SK-N-SH (cell line): ENCODE measurements around the gene MYH6. TPM values are rescaled to one million over a fixed set of nuclear protein-coding genes. Genes with fewer than 3 reads are reported as not detected.
A peak's percentile ranks its signal among the peaks of the same experiment; 100 is the strongest.
"Not testable (repeated sequence)": the region's sequence is repeated elsewhere in the genome, so short reads cannot be mapped to it uniquely, and the experiment has no call there.

Experiments
- CTCF ChIA-PET: fragments of 300-600, 350-600 bp; formaldehyde crosslinking; extraction: SDS; loops from one replicate; lab custom pipeline; 2021; lab: Yijun Ruan, JAX
- POLR2A ChIA-PET: fragments of 350-600 bp; sonication (Branson Sonifier 250); formaldehyde crosslinking; extraction: SDS; loops from one replicate; lab custom pipeline; 2020; ENCODE audit warnings: antibody characterized with exemption, inconsistent platforms; lab: Yijun Ruan, JAX
- DNase-seq: peaks from one replicate; pipeline ENCODE4 v3.0.0; 2012
- H2AFZ ChIP-seq: fragments of 200-600 bp; sonication (generic); 2 replicates; pipeline ENCODE4 v1.8.1; 2016; ENCODE audit warnings: antibody characterized with exemption, mild to moderate bottlenecking, low read depth
- H3F3A ChIP-seq: fragments of 200-600 bp; sonication (generic); replicated peaks from 2 replicates; pipeline ENCODE3; 2016; ENCODE audit warnings: antibody characterized with exemption, mild to moderate bottlenecking; ENCODE audit not compliant: insufficient read depth
- H3K27ac ChIP-seq, 2 experiments: fragments of 200-500 bp in 1 of 2; fragments of 200-600 bp in 1 of 2; sonication (Bioruptor generic) in 1 of 2; sonication (generic), shearing (Covaris generic) in 1 of 2; 2 replicates each; pipeline versions ENCODE4 v1.5.1 to v1.6.1; 2014 to 2016; ENCODE audit warnings: low read depth in 2 of 2, inconsistent platforms in 1 of 2, low read length in 1 of 2, mild to moderate bottlenecking in 1 of 2, mixed read lengths in 1 of 2
- H3K27me3 ChIP-seq: fragments of 200-600 bp; sonication (generic), shearing (Covaris generic); 2 replicates; pipeline ENCODE4 v1.6.1; 2016; ENCODE audit warnings: mixed run types; ENCODE audit not compliant: insufficient read depth
- H3K36me3 ChIP-seq, 2 experiments: fragments of 200-500 bp in 1 of 2; fragments of 200-600 bp in 1 of 2; sonication (Bioruptor generic) in 1 of 2; sonication (generic) in 1 of 2; replicated peaks in 1 of 2; 2 replicates each; pipeline versions ENCODE3 to v1.5.1; 2014 to 2016; ENCODE audit warnings: low read length in 1 of 2, mild to moderate bottlenecking in 1 of 2; ENCODE audit not compliant: insufficient read depth in 2 of 2, control insufficient read depth in 1 of 2
- H3K4me1 ChIP-seq, 2 experiments: fragments of 200-500 bp in 1 of 2; fragments of 200-600 bp in 1 of 2; sonication (Bioruptor generic) in 1 of 2; sonication (generic), shearing (Covaris generic) in 1 of 2; 2 replicates each; pipeline versions ENCODE4 v1.5.1 to v1.6.1; 2014 to 2016; ENCODE audit warnings: low read depth in 1 of 2, low read length in 1 of 2, mixed run types in 1 of 2; ENCODE audit not compliant: insufficient read depth in 2 of 2, control insufficient read depth in 1 of 2
- H3K4me2 ChIP-seq: fragments of 200-600 bp; sonication (generic), shearing (Covaris generic); 2 replicates; pipeline ENCODE4 v1.6.1; 2017; ENCODE audit warnings: mixed run types
- H3K4me3 ChIP-seq, 2 experiments: fragments of 200-500 bp in 1 of 2; fragments of 200-600 bp in 1 of 2; sonication (Bioruptor generic) in 1 of 2; sonication (generic), shearing (Covaris generic) in 1 of 2; 2 replicates each; pipeline versions ENCODE4 v1.5.1 to v1.8.1; 2014 to 2016; ENCODE audit warnings: low read depth in 2 of 2, inconsistent platforms in 1 of 2, low read length in 1 of 2, mild to moderate bottlenecking in 1 of 2, mixed read lengths in 1 of 2, moderate library complexity in 1 of 2
- H3K79me2 ChIP-seq: fragments of 200-600 bp; sonication (generic); 2 replicates; pipeline ENCODE4 v1.8.1; 2017; ENCODE audit warnings: mild to moderate bottlenecking; ENCODE audit not compliant: insufficient read depth
- H3K9ac ChIP-seq: fragments of 200-600 bp; sonication (generic); 2 replicates; pipeline ENCODE4 v1.6.1; 2017; ENCODE audit warnings: mixed run types
- H3K9me2 ChIP-seq: fragments of 200-600 bp; sonication (generic); 2 replicates; pipeline ENCODE4 v1.6.1; 2017; ENCODE audit warnings: mixed run types
- H3K9me3 ChIP-seq: fragments of 200-600 bp; sonication (generic); 2 replicates; pipeline ENCODE4 v1.6.1; 2017; ENCODE audit warnings: mixed run types, mild to moderate bottlenecking, moderate library complexity
- H4K20me1 ChIP-seq: fragments of 200-600 bp; sonication (generic); 2 replicates; pipeline ENCODE4 v1.6.1; 2017; ENCODE audit warnings: mild to moderate bottlenecking, mixed run types; ENCODE audit not compliant: insufficient read depth
- CHD2 ChIP-seq: fragments of 150-350 bp; IDR thresholded peaks from 2 replicates; pipeline ENCODE4 v1.6.1; 2018; ENCODE audit warnings: low read length; ENCODE audit not compliant: partially characterized antibody
- EP300 ChIP-seq, 2 experiments: IDR thresholded peaks; 2 replicates each; pipeline versions ENCODE4 v1.4.0 to v1.6.1; 2012; ENCODE audit warnings: borderline replicate concordance in 1 of 2, low read depth in 1 of 2, low read length in 1 of 2
- FOXJ3 ChIP-seq: sonication (generic); formaldehyde crosslinking; IDR thresholded peaks from 2 replicates; pipeline ENCODE4 v1.5.1; 2020; ENCODE audit warnings: mild to moderate bottlenecking, missing genetic modification reagents
- MXI1 ChIP-seq: IDR thresholded peaks from 2 replicates; pipeline ENCODE4 v1.6.1; 2012; ENCODE audit warnings: mild to moderate bottlenecking, low read depth, low read length, improper control_type of control experiment
- NRF1 ChIP-seq: IDR thresholded peaks from 2 replicates; pipeline ENCODE4 v1.6.1; 2012; ENCODE audit warnings: low read depth, mild to moderate bottlenecking, low read length
- RAD21 ChIP-seq: IDR thresholded peaks from 2 replicates; pipeline ENCODE4 v1.6.1; 2012; ENCODE audit warnings: mild to moderate bottlenecking, low read length
- SMC3 ChIP-seq: IDR thresholded peaks from 2 replicates; pipeline ENCODE4 v1.6.1; 2012; ENCODE audit warnings: low read depth, low read length, improper control_type of control experiment
- TAF1 ChIP-seq: IDR thresholded peaks from 2 replicates; pipeline ENCODE4 v1.6.1; 2012; ENCODE audit warnings: low read depth, mild to moderate bottlenecking, low read length, moderate library complexity, borderline replicate concordance
- TEAD4 ChIP-seq: IDR thresholded peaks from 2 replicates; pipeline ENCODE4 v1.4.0; 2012; ENCODE audit warnings: mild to moderate bottlenecking, borderline replicate concordance; ENCODE audit not compliant: insufficient read depth
- WGBS: methylation state at CpG from one replicate; pipeline ENCODE4 v1.1.6; 2017; ENCODE audit warnings: low lambda C conversion rate; 5-methylcytosine and 5-hydroxymethylcytosine counted together
- polyA plus RNA-seq, 3 experiments: library from polyadenylated mRNA; depleted of rRNA; stranded (reverse); fragments of >200 nt; gene quantifications; 2 replicates each; pipeline ENCODE4 v1.2.3, GENCODE V29; 2012
- TF ChIP-seq, protein P1 (sequence below): fragments of 200-600 bp; sonication (generic); IDR thresholded peaks from 2 replicates; pipeline ENCODE4 v1.6.1; 2017; ENCODE audit warnings: antibody characterized with exemption, mild to moderate bottlenecking, moderate library complexity

The MYH6 gene
- polyA plus RNA-seq, 1 of the 3 experiments (the other 2 are of a cell fraction), result not detected

DNA sequence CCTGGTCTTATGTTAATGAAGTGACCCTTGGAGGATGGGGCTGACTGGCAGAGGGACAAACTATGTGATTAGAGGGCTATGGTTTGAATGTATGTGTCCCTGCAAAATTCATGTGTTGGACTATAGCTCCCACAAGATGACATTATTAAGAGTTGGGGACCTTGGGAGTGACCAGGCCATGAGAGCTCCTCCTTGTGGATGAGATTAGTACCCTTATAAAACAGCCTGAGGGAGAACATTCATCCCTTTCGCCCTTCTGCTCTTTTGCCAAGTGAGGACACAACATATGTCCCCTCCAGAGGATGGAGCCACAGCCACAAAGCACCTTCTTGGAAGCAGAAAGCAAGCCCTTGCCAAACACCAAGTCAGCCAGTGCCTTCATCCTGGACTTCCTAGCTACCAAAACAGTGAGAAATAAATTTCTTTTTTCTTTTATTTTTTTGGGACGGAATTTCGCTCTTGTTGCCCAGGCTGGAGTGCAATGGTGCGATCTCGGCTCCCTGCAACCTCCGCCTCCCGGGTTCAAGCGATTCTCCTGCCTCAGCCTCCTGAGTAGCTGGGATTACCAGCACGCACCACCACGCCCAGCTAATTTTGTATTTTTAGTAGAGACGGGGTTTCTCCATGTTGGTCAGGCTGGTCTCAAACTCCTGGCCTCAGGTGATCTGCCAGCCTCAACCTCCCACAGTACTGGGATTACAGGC lies 49.0 kb upstream of the MYH6 start:
- POLR2A ChIA-PET, H3K9me3 ChIP-seq, H3K79me2 ChIP-seq, H3F3A ChIP-seq, H3K27ac ChIP-seq, H4K20me1 ChIP-seq, H2AFZ ChIP-seq, H3K9me2 ChIP-seq, H3K4me1 ChIP-seq, H3K4me3 ChIP-seq, DNase-seq, H3K36me3 ChIP-seq, H3K4me2 ChIP-seq, H3K9ac ChIP-seq, H3K27me3 ChIP-seq: not testable (repeated sequence)
- TF ChIP-seq SMC3 (0 out of 2 replicates have a peak, but pooled peaks have one; percentile 12), RAD21 (0 out of 2 replicates have a peak, but pooled peaks have one; percentile 9)
- TF ChIP-seq, protein P1, sequence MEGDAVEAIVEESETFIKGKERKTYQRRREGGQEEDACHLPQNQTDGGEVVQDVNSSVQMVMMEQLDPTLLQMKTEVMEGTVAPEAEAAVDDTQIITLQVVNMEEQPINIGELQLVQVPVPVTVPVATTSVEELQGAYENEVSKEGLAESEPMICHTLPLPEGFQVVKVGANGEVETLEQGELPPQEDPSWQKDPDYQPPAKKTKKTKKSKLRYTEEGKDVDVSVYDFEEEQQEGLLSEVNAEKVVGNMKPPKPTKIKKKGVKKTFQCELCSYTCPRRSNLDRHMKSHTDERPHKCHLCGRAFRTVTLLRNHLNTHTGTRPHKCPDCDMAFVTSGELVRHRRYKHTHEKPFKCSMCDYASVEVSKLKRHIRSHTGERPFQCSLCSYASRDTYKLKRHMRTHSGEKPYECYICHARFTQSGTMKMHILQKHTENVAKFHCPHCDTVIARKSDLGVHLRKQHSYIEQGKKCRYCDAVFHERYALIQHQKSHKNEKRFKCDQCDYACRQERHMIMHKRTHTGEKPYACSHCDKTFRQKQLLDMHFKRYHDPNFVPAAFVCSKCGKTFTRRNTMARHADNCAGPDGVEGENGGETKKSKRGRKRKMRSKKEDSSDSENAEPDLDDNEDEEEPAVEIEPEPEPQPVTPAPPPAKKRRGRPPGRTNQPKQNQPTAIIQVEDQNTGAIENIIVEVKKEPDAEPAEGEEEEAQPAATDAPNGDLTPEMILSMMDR, result peak; percentile 37
- CTCF ChIA-PET, result interaction anchor here (0.5 to 2.1 kb wide), 6 partner anchors 11 to 130 kb away, joined by 3 to 6 read pairs (median 3); partner anchors contain the start of gene AP1G2
- 60% methylated on average over 11 of the region's 11 CpGs for WGBS

DNA sequence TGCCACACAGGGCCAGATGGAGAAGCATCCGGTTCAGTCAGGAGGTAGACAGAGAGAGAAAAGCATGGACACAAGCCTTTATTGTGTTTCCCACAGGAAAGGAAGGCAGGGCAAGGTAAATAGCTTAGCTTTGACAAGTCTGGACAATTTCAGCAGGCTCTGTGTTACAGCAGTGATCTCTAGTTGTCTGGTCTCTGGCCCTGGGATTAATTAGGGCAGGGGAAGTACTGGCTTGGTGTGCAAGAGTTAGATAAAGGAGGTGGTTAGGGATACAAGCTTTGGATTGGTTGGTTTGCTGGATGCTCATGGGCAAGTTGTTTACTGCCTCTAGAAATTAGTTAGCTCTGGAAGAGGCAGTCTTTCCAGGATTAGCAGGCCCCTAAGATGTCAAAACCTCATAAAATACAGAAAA lies 46.4 kb upstream of the MYH6 start:
- Histone ChIP-seq H3K27me3 (no peaks in the 10 kb centered on the region; the same call in 1 of the 2 replicates), H3K4me3 (no peak overlapping the region), H2AFZ (no peak overlapping the region), H3F3A (no peaks in the 10 kb centered on the region), H4K20me1 (no peaks in the 10 kb centered on the region), H3K9ac (no peak overlapping the region), H3K4me2 (no peak overlapping the region), H3K9me3 (no peaks in the 10 kb centered on the region), H3K36me3 (no peaks in the 10 kb centered on the region), H3K9me2 (no peaks in the 10 kb centered on the region), H3K79me2 (no peaks in the 10 kb centered on the region), H3K4me1 (peaks cover 0 to 7% of the 10 kb centered on the region in 2 experiments; a peak in 2 of 4 replicates), H3K27ac (peak overlapping the region in 1 of 2 experiments; percentile 93; a peak in 2 of 4 replicates)
- POLR2A ChIA-PET, result interaction anchor here (0.9 to 1.1 kb wide), 2 partner anchors 10 to 89 kb away, joined by 3 to 7 read pairs; partner anchors contain the start of gene EFS
- 11% methylated on average over 1 of the region's 1 CpG for WGBS
- CTCF ChIA-PET, result interaction anchor here (1.0 to 1.2 kb wide), 3 partner anchors 12 to 105 kb away, joined by 3 read pairs; no protein-coding TSS in a partner anchor
- TF ChIP-seq TEAD4 (no peak), FOXJ3 (CRISPR knock-in tag) (no peak), TAF1 (no peak), CHD2 (no peak), EP300 (IDR thresholded peaks at IDR 0.05; ENCODE audit: borderline replicate concordance in 1 of 2, low read depth in 1 of 2, low read length in 1 of 2) (peak in 1 of 2 experiments; percentile 41; a peak in 1 of 4 replicates), MXI1 (peak; percentile 32; the same call in 1 of the 2 replicates), NRF1 (no peak)
- DNase-seq, result no peak
